Stimulated activated naive B cell treated with anti-CD40 and anti-IgM and Interleukin-4, amounts not matched to agents 10 μg/mL and 1 μg/mL and 100 μg/mL, for 72 hours (primary cell): ENCODE data around the gene MKX.
A peak's percentile ranks its signal among the peaks of the same experiment; 100 is the strongest.

Experiments
- ATAC-seq, 2 donors: fragments of 150-1000 bp; cut with Tn5 transposase; replicated peaks; 2 replicates each; pipeline ENCODE4 v1.10.0; 2021; ENCODE audit warnings: moderate library complexity in 1 of 2
- DNase-seq: peaks from one replicate; pipeline ENCODE4 v3.0.0; 2021
- H3K27ac Mint-ChIP-seq: one replicate; pipeline ENCODE4 v1.8.0; 2022; ENCODE audit warnings: mild to moderate bottlenecking, mixed read lengths
- H3K27me3 Mint-ChIP-seq, 2 donors: one replicate each; pipeline ENCODE4 v1.8.0; 2022; ENCODE audit warnings: mixed read lengths in 2 of 2
- H3K36me3 Mint-ChIP-seq, 2 donors: one replicate each; pipeline ENCODE4 v1.8.0; 2022; ENCODE audit warnings: mixed read lengths in 2 of 2, mild to moderate bottlenecking in 1 of 2
- H3K4me1 Mint-ChIP-seq, 2 donors: one replicate each; pipeline ENCODE4 v1.8.0; 2022; ENCODE audit warnings: mixed read lengths in 2 of 2, mild to moderate bottlenecking in 1 of 2
- H3K4me3 Mint-ChIP-seq, 2 donors: one replicate each; pipeline ENCODE4 v1.8.0; 2022; ENCODE audit warnings: mild to moderate bottlenecking in 2 of 2, mixed read lengths in 2 of 2, moderate library complexity in 1 of 2
- H3K9me3 Mint-ChIP-seq, 2 donors: one replicate each; pipeline ENCODE4 v1.8.0; 2022; ENCODE audit warnings: mixed read lengths in 2 of 2, mild to moderate bottlenecking in 1 of 2

The MKX gene

DNA sequence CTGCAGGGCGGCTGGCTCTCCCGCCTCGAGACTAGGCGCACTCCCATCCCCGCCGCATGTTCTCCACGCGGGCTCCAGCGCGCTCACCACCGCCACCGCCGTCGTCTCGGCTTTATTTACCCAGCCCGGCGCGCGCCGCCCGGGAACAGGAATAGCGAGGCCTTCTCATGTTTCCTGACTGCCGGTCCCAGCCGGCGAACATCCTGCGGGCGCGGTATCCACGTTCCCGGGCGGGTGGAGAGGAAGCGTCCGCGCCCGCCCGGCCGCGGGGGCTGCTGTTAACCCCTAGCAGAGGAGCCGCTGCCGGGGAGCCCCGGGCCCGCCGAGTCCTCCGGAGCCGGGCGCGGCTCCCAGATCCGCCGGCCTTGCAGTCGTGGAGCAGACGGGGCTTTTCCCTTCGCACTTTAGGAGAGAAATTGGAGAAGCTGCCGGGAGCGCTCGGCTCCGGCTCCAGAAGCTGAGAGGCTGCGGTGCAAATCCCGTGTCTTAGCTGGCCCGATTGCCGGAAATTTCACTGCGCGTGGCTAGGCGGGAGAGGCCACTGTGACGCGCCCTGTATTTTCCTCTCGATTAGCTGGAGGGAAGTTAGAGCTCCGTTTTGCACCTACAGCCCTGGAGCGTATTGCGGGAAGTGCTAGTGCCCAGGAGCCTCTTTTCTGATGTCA is at the start of gene MKX:
MKX (minus strand) TSS at position 88 of the 665 bp plus-strand sequence. CDS start 2,404 bp downstream, outside the sequence.
- H3K27me3 Mint-ChIP-seq = peaks cover 57 to 76% of the 10 kb centered on the region in 2 donors

DNA sequence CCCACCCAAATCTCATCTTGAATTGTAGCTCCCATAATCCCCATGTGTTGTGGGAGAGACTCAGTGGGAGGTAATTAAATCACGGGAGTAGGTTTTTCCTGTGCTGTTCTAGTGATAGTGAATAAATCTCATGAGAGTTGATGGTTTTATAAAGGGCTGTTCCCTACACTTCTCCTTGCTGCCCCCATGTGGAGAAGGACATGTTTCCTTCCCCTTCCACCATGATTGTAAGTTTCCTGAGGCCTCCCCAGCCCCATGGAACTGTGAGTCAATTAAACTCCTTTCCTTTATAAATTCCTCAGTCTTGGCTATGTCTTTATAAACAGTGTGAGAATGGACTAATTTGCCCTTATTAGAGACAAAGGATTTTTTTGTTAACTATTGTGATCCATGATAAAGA is 48.5 kb upstream of the MKX start:
- Mint-ChIP-seq H3K27me3 (peaks cover 25 to 37% of the 10 kb centered on the region in 2 donors), H3K36me3 (no peaks in the 10 kb centered on the region), H3K27ac (no peak overlapping the region), H3K4me1 (no peaks in the 10 kb centered on the region), H3K4me3 (no peak overlapping the region), H3K9me3 (peaks cover 3 to 4% of the 10 kb centered on the region in 2 donors)
- ATAC-seq (no peak), DNase-seq (no peak)

More for the DNA sequence above, at the start of gene MKX:
- DNase-seq (no peak), ATAC-seq (no peak)
- Mint-ChIP-seq H3K4me3 (peak within 1 kb of the TSS; percentile 78 to 81), H3K36me3 (peaks cover 0 to 4% of the 10 kb centered on the region in 2 donors), H3K27ac (peak within 1 kb of the TSS; percentile 92), H3K4me1 (peaks cover 19 to 51% of the 10 kb centered on the region in 2 donors), H3K9me3 (no peaks in the 10 kb centered on the region)

DNA sequence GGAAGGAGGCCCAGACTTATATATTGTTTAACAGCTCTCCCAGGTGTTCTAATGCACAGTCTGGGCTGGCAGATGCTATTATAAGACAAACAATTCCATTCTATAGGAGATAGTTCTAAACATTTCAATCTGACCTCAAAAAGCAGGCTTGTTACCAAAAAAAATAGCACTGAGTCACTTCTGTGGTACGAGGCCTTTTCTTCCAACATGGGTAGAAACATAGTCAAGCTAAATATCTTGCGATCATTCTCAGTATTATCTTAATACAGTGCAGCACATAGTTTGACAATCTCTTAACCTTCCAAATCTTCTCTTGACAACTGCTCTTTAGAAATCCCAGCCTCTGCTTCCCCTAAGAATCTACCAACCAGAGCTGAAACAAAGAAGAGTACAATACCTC is 46.6 kb upstream of the MKX start:
- H3K36me3 Mint-ChIP-seq = no peaks in the 10 kb centered on the region
- no peak overlapping the region for H3K4me3 Mint-ChIP-seq
- H3K27me3 Mint-ChIP-seq = peaks cover 22 to 36% of the 10 kb centered on the region in 2 donors
- H3K27ac Mint-ChIP-seq = no peak overlapping the region
- H3K9me3 Mint-ChIP-seq = peaks cover 3 to 4% of the 10 kb centered on the region in 2 donors
- DNase-seq (no peak), ATAC-seq (no peak)
- no peaks in the 10 kb centered on the region for H3K4me1 Mint-ChIP-seq

DNA sequence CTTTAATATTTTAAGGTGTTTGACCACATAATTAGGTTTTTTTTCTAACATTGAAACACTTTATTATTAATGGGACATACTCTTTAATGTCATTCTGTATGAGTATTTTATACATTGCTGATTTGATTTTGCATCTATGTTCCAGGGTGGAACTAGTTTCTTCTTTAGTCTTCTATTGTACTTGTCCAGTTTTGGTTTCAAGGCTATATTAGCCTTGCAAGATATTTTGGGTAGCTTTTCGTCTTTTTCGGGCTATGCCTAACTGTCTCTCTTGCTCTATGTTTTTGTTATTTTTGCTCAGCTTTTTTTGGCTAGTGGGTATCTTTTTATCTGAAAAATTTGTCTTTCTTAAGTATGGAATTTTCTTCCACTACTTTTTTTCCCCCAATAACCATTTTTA is 38.7 kb upstream of the MKX start:
- ATAC-seq = no peak
- H3K9me3 Mint-ChIP-seq = peaks cover 9 to 11% of the 10 kb centered on the region in 2 donors
- no peak for DNase-seq
- peaks cover 6 to 31% of the 10 kb centered on the region in 2 donors for H3K27me3 Mint-ChIP-seq
- no peaks in the 10 kb centered on the region for H3K4me1 Mint-ChIP-seq
- H3K4me3 Mint-ChIP-seq = no peak overlapping the region
- H3K27ac Mint-ChIP-seq = no peak overlapping the region
- no peaks in the 10 kb centered on the region for H3K36me3 Mint-ChIP-seq

DNA sequence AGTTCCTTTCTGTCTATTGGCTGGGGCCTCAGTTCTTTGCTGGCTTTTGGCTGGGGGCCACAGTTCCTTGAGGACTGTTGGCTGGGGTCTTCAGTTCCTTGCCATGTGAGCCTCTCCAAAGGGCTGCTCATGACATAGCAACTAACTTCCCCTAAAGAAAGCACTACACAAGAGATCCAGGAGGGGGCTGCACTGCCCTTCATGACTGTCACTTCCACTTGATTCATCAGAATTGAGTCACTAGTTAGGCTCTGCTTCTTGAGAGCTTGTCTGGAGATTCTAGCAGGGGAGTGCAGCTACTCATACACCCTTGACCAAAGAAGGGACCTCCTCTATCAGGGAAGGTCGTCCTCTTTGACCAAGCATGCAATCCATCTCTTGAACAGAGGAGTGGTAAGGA is 38.0 kb upstream of the MKX start:
- Mint-ChIP-seq H3K27me3 (peaks cover 6 to 31% of the 10 kb centered on the region in 2 donors), H3K4me1 (no peaks in the 10 kb centered on the region), H3K36me3 (no peaks in the 10 kb centered on the region), H3K4me3 (no peak overlapping the region), H3K27ac (no peak overlapping the region), H3K9me3 (peaks cover 9 to 11% of the 10 kb centered on the region in 2 donors)
- no peak for DNase-seq
- peak; percentile 73 to 77 for ATAC-seq

DNA sequence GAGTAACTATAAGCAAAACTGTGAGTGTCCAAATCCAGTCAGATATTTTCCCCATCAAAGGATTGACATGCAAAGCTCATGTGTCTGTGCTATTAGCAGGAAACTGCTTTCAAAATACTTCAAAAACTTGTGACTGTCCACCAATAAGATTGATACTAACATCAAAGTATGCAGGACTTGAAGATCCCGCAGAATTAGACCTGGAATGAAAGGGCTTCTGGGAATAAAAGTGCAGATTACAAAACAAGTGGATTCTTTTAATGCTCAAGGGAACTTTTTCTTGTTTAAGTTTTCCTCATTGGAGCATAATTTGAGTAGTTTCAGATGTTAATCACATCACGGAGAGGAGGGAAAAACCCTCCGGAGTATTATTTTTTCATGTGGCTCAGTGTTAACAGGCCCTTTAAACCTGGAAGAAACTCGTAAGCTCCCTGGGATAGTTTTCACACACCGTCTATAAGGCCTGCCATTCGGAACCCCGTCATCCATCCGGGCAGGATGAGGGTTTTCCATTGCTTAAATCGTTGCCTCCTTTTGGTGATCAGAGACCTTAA is 33.9 kb upstream of the MKX start:
- Mint-ChIP-seq H3K27ac (no peak overlapping the region), H3K27me3 (peaks cover 28 to 49% of the 10 kb centered on the region in 2 donors), H3K9me3 (peaks cover 9 to 11% of the 10 kb centered on the region in 2 donors), H3K4me1 (no peaks in the 10 kb centered on the region), H3K4me3 (no peak overlapping the region), H3K36me3 (no peaks in the 10 kb centered on the region)
- no peak for ATAC-seq
- no peak for DNase-seq

GRCh38 chr10:27774831-27775230 is 29.2 kb upstream of the MKX start:
- no peak for DNase-seq
- peaks cover 0 to 3% of the 10 kb centered on the region in 2 donors for H3K9me3 Mint-ChIP-seq
- no peaks in the 10 kb centered on the region for H3K36me3 Mint-ChIP-seq
- no peak for ATAC-seq
- peaks cover 44 to 65% of the 10 kb centered on the region in 2 donors for H3K27me3 Mint-ChIP-seq
- no peak overlapping the region for H3K27ac Mint-ChIP-seq
- H3K4me1 Mint-ChIP-seq = no peaks in the 10 kb centered on the region
- no peak overlapping the region for H3K4me3 Mint-ChIP-seq

GRCh38 chr10:27771231-27771630 is 25.6 kb upstream of the MKX start:
- Mint-ChIP-seq H3K9me3 (peaks cover 0 to 3% of the 10 kb centered on the region in 2 donors), H3K4me1 (no peaks in the 10 kb centered on the region), H3K27ac (no peak overlapping the region), H3K36me3 (no peaks in the 10 kb centered on the region), H3K27me3 (peaks cover 41 to 48% of the 10 kb centered on the region in 2 donors), H3K4me3 (no peak overlapping the region)
- DNase-seq (no peak), ATAC-seq (peak in 1 of 2 donors; percentile 23)

DNA sequence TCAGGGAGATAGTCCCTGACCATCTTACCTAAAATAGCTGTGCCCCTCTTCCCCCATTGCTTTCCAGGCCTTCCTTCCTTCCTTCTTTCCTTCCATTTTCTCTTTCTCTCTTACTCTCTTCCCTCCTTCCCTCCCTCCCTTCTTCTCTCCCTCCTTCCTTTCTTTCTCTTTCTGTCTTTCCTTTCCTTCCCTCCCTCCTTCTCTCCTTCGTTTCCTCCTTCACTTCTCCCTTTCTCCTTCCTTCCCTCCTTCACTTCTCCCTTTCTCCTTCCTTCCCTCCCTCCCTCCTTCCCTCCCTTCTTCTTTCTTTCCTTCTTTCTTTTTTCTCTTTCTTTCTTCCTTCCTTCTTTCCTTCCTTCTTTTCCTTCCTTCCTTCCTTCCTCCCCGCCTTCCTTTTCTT is 24.6 kb upstream of the MKX start:
- Mint-ChIP-seq H3K27ac (no peak overlapping the region), H3K9me3 (peaks cover 0 to 3% of the 10 kb centered on the region in 2 donors), H3K36me3 (no peaks in the 10 kb centered on the region), H3K4me3 (no peak overlapping the region), H3K4me1 (no peaks in the 10 kb centered on the region), H3K27me3 (peaks cover 38 to 41% of the 10 kb centered on the region in 2 donors)
- no peak for ATAC-seq
- DNase-seq = no peak

DNA sequence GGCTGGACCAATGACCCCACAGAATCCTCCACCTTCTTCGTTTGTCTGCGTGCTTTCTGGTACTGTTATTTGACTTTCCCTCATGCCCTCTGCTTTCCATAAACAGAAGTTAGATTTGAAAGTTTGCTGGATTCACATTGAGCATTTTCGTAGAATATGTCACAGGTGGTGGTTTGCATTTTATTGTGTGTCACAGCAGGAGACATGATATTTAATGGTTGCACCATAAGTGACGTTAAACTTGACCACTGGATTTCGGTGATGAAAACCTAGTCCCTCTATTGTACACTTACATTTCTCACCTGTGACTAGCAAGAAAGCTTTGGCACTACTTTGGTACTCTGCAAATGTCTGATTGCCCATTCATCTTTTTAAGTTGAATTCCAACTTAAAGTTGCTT is 15.2 kb upstream of the MKX start:
- Mint-ChIP-seq H3K4me1 (no peaks in the 10 kb centered on the region), H3K9me3 (no peaks in the 10 kb centered on the region), H3K27ac (no peak overlapping the region), H3K36me3 (no peaks in the 10 kb centered on the region), H3K4me3 (no peak overlapping the region), H3K27me3 (peaks cover 0 to 13% of the 10 kb centered on the region in 2 donors)
- DNase-seq (no peak), ATAC-seq (no peak)

DNA sequence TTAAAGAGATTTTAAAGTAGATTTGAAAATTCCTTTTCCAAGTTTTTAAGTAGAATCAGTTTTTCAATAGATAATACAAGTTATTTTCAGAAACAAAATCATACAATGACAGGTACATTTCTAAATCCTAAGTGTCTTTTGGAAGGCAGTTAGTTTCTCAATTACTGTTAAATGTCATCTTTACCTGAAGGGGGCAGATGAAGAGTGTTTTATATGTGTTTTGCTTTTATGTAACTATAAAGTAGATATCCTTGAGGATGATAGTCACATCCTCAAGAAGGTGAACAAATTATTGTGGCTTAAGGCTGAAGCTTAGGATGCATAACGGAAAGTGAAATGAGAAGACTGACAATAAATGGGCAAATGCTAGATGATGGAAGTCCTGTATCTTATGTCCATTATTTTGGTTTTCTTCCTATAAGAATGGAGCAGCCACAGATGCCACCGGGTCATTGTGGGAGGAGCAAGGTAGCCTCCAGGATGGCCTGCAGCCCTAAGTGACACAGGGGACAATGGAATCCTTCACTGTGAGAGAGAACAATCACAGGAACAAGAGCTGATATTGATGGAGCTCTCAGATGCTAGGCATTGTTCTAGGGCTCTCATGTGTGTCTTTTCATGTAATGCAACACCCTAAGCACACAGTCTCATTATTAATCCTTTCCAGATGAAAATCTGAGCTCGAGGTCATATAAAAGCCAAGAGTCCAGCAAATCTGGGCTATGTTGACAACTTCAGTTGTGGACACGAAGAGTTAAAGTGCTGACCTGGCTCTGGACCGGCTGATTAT is 14.1 kb upstream of the MKX start:
- H3K4me1 Mint-ChIP-seq = no peaks in the 10 kb centered on the region
- H3K4me3 Mint-ChIP-seq = no peak overlapping the region
- ATAC-seq = no peak
- H3K9me3 Mint-ChIP-seq = no peaks in the 10 kb centered on the region
- no peak for DNase-seq
- H3K36me3 Mint-ChIP-seq = no peaks in the 10 kb centered on the region
- peaks cover 2 to 9% of the 10 kb centered on the region in 2 donors for H3K27me3 Mint-ChIP-seq
- no peak overlapping the region for H3K27ac Mint-ChIP-seq

- H3K36me3 Mint-ChIP-seq = no peaks in the 10 kb centered on the region
- no peak for DNase-seq
- H3K27me3 Mint-ChIP-seq = peaks cover 43 to 53% of the 10 kb centered on the region in 2 donors
- peaks cover 2 to 5% of the 10 kb centered on the region in 2 donors for H3K9me3 Mint-ChIP-seq
- no peak overlapping the region for H3K4me3 Mint-ChIP-seq
- no peak for ATAC-seq
- no peak overlapping the region for H3K27ac Mint-ChIP-seq
- H3K4me1 Mint-ChIP-seq = no peaks in the 10 kb centered on the region
Observed at GRCh38 chr10:27752673-27753237, 7.1 kb upstream of the MKX start.

DNA sequence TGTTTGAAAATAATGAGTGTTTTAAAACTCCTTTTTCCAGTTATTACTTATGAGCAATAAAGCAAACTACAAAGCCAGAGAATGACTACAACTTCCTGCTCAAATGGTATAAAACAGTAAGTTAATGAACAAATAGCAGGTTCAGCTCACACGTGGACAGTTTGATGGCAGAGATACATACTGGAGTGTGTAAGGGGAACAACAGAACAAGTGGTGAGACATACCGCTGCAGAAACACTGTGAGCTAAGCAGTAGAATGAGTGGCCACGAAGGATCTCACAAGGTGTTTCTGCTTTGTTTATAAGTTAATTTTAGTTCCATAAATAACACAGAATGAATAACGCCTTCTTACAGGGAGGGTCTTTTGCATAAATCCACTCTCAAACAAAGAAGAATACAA is 3.0 kb upstream of the MKX start:
- no peak overlapping the region for H3K4me3 Mint-ChIP-seq

GRCh38 chr10:27747096-27747451 is 1.5 kb upstream of the MKX start:
- ATAC-seq = no peak
- Mint-ChIP-seq H3K36me3 (peaks cover 0 to 4% of the 10 kb centered on the region in 2 donors), H3K9me3 (no peaks in the 10 kb centered on the region), H3K4me1 (peaks cover 18 to 39% of the 10 kb centered on the region in 2 donors), H3K4me3 (no peak overlapping the region), H3K27me3 (peaks cover 61 to 77% of the 10 kb centered on the region in 2 donors), H3K27ac (no peak overlapping the region)
- DNase-seq = no peak

More for the DNA sequence above, 3.0 kb upstream of the MKX start:
- Mint-ChIP-seq H3K9me3 (peaks cover 2 to 5% of the 10 kb centered on the region in 2 donors), H3K27me3 (peaks cover 71 to 82% of the 10 kb centered on the region in 2 donors), H3K4me1 (peaks cover 17 to 36% of the 10 kb centered on the region in 2 donors), H3K27ac (no peak overlapping the region), H3K36me3 (peaks cover 0 to 4% of the 10 kb centered on the region in 2 donors)
- ATAC-seq (no peak), DNase-seq (no peak)
